Left cardiac atrium (tissue), 4 donors: ENCODE data around the gene GABARAPL1. TPM values are rescaled to one million over a fixed set of nuclear protein-coding genes. Genes with fewer than 3 reads are reported as not detected.

Experiments
- ATAC-seq, 2 donors: fragments of 200-7000 bp; cut with Tn5 transposase; one replicate each; pipeline ENCODE4 v1.9.1; 2020; ENCODE audit warnings: mild to moderate bottlenecking in 2 of 2, moderate library complexity in 2 of 2
- DNase-seq: peaks from one replicate; pipeline ENCODE4 v3.0.0-alpha.2; 2020
- intact Hi-C, 2 donors: fragments of 100-400 bp; cut with DNase I; formaldehyde crosslinking; loops; one replicate each; pipeline versions ENCODE4 v1.14.1 to v1.15.1; 2022 to 2023
- total RNA-seq, 2 donors: library from RNA; stranded (reverse); fragmentation: NEBNext Ultra II Directional; extraction: Animal tissue kit (Norgen Biotek cat#: 25700); gene quantifications; one replicate each; pipeline ENCODE4 v1.2.1, GENCODE V29; 2021
- donor health status: DM: no; HTN: yes; CAD: no.
- donor health status: DM: no; HTN: yes; CAD: no; lungs with severe emphysema.
- donor health status: DM: yes; HTN: yes; CAD: no.
- donor health status: Dilated cardiomyopathy.

The GABARAPL1 gene
- total RNA-seq, 2 donors from 2014 or later = 167 to 280 TPM

GRCh38 chr12:10256064-10256463 is 43.4 kb downstream of the GABARAPL1 start:
- intact Hi-C loops = no loop called here
- no peak for ATAC-seq
- no peak for DNase-seq

GRCh38 chr12:10260927-10261326 is 48.2 kb downstream of the GABARAPL1 start:
- ATAC-seq = no peak
- DNase-seq = no peak
- intact Hi-C loops = no loop called here

GRCh38 chr12:10268037-10268436 is 55.4 kb downstream of the GABARAPL1 start:
- ATAC-seq = no peak
- intact Hi-C loops = no loop called here
- DNase-seq = no peak

DNA sequence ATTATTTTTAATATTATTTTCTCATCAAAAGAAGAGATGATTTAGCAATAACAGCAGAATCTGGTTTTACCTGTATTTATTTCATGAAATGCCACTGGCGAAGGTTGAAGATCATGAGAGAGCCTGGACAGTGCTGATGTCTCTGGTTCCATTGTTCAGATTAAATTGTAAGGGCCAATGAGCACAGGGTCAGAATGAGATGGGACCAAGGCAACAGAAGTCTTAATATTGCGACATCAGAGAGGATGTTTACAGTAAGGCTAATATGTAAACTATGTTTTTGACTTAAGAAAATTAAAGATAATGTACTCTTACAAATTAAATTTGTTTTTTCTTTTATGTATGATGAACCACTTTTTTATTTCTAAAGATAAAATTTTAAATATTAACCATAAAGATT is 59.8 kb downstream of the GABARAPL1 start:
- intact Hi-C loops = no loop called here
- ATAC-seq = no peak
- DNase-seq = no peak

Other genes with a start within 250 kb of the GABARAPL1 start
- 10 to 100 TPM in 1 of 2 donors, 1 to 10 TPM in 1; 2.8 to 17.8 TPM for gene CLEC12A, start 241.5 kb upstream of the GABARAPL1 start, total RNA-seq
- not detected for gene CLEC1B, start 213.8 kb upstream of the GABARAPL1 start, total RNA-seq
- under 1 TPM in 1 of 2 donors, not detected in 1; 0.24 TPM for gene CLEC12B, start 202.2 kb upstream of the GABARAPL1 start, total RNA-seq
- gene CLEC9A, start 182.2 kb upstream of the GABARAPL1 start, total RNA-seq = not detected
- gene CLEC1A, start 113.9 kb upstream of the GABARAPL1 start, total RNA-seq = 1 to 10 TPM; 3.9 to 4.6 TPM
- 10 to 100 TPM in 1 of 2 donors, 1 to 10 TPM in 1; 7.4 to 10.4 TPM for gene CLEC7A, start 82.7 kb upstream of the GABARAPL1 start, total RNA-seq
- gene OLR1, start 40.7 kb upstream of the GABARAPL1 start, total RNA-seq = under 1 TPM in 1 of 2 donors, not detected in 1; 0.60 TPM
- gene TMEM52B, start 33.8 kb upstream of the GABARAPL1 start, total RNA-seq = not detected
- 1 to 10 TPM; 2.4 to 3.6 TPM for gene KLRD1, start 95.0 kb downstream of the GABARAPL1 start, total RNA-seq
- 1 to 10 TPM in 1 of 2 donors, under 1 TPM in 1; 0.65 to 3.3 TPM for gene KLRK1, start 177.2 kb downstream of the GABARAPL1 start, total RNA-seq
- under 1 TPM in 1 of 2 donors, not detected in 1; 0.77 TPM for gene KLRC4, start 196.9 kb downstream of the GABARAPL1 start, total RNA-seq
- gene KLRC3, start 207.7 kb downstream of the GABARAPL1 start, total RNA-seq = not detected
- not detected for gene KLRC2, start 223.1 kb downstream of the GABARAPL1 start, total RNA-seq
- under 1 TPM in 1 of 2 donors, not detected in 1; 0.27 TPM for gene KLRC1, start 240.5 kb downstream of the GABARAPL1 start, total RNA-seq